Neural progenitor cell (in vitro differentiated cells): ENCODE measurements around the gene MED25. TPM values are rescaled to one million over a fixed set of nuclear protein-coding genes. Genes with fewer than 3 reads are reported as not detected.

ENCODE experiments used
- DNase-seq: peaks from one replicate; pipeline ENCODE4 v3.0.0-alpha.2; 2016; ENCODE audit warnings: low spot score
- H2AFZ ChIP-seq: fragments of 200-600 bp; sonication (generic); replicated peaks from 2 replicates; pipeline ENCODE4 v1.6.1; 2016; ENCODE audit warnings: antibody characterized with exemption
- H3F3A ChIP-seq: fragments of 200-600 bp; sonication (generic); 2 replicates; pipeline ENCODE4 v1.6.1; 2016; ENCODE audit warnings: antibody characterized with exemption, low read depth
- H3K27ac ChIP-seq: fragments of 200-600 bp; sonication (generic); 2 replicates; pipeline ENCODE4 v1.5.1; 2016; ENCODE audit warnings: mild to moderate bottlenecking
- H3K27me3 ChIP-seq: fragments of 200-600 bp; sonication (generic); 2 replicates; pipeline ENCODE4 v1.6.1; 2016; ENCODE audit warnings: mild to moderate bottlenecking, moderate library complexity
- H3K36me3 ChIP-seq: fragments of 200-600 bp; sonication (generic); 2 replicates; pipeline ENCODE4 v1.5.1; 2016
- H3K4me1 ChIP-seq: fragments of 200-600 bp; sonication (generic); 2 replicates; pipeline ENCODE4 v1.6.1; 2016; ENCODE audit warnings: mixed run types
- H3K4me2 ChIP-seq: fragments of 200-600 bp; sonication (generic); 2 replicates; pipeline ENCODE4 v1.6.1; 2016
- H3K4me3 ChIP-seq: fragments of 200-600 bp; sonication (generic); 2 replicates; pipeline ENCODE4 v1.5.1; 2016
- H3K79me2 ChIP-seq: fragments of 200-600 bp; sonication (generic); 2 replicates; pipeline ENCODE4 v1.6.1; 2016; ENCODE audit warnings: low read depth
- H3K9ac ChIP-seq: fragments of 200-600 bp; sonication (generic); 2 replicates; pipeline ENCODE4 v1.6.1; 2016
- H3K9me3 ChIP-seq: fragments of 200-600 bp; sonication (generic); 2 replicates; pipeline ENCODE4 v1.5.1; 2016; ENCODE audit warnings: low read depth
- H4K20me1 ChIP-seq: fragments of 200-600 bp; sonication (generic); 2 replicates; pipeline ENCODE4 v1.6.1; 2016; ENCODE audit warnings: low read depth
- H3K27ac Mint-ChIP-seq: 3 replicates; pipeline ENCODE4 v1.8.0; 2021; ENCODE audit warnings: mixed read lengths
- H3K27me3 Mint-ChIP-seq: 2 replicates; pipeline ENCODE4 v1.8.0; 2022; ENCODE audit warnings: low read depth, mild to moderate bottlenecking, inconsistent platforms, moderate library complexity, mixed read lengths; ENCODE audit not compliant: insufficient read depth
- H3K36me3 Mint-ChIP-seq: 3 replicates; pipeline ENCODE4 v1.8.0; 2021; ENCODE audit warnings: mixed read lengths
- H3K4me1 Mint-ChIP-seq: 3 replicates; pipeline ENCODE4 v1.8.0; 2021; ENCODE audit warnings: mixed read lengths
- H3K4me3 Mint-ChIP-seq: 3 replicates; pipeline ENCODE4 v1.8.0; 2021; ENCODE audit warnings: mild to moderate bottlenecking, moderate library complexity, mixed read lengths
- H3K9me3 Mint-ChIP-seq: 3 replicates; pipeline ENCODE4 v1.8.0; 2020; ENCODE audit warnings: mixed read lengths
- EZH2 ChIP-seq: fragments of 200-600 bp; sonication (generic); IDR thresholded peaks from 2 replicates; pipeline ENCODE4 v1.6.1; 2017; ENCODE audit warnings: antibody characterized with exemption, mild to moderate bottlenecking, moderate library complexity
- EZH2phosphoT487 ChIP-seq: fragments of 200-600 bp; sonication (generic); IDR thresholded peaks from 2 replicates; pipeline ENCODE4 v1.6.1; 2017; ENCODE audit warnings: antibody characterized with exemption
- total RNA-seq: library from RNA; depleted of rRNA; stranded (reverse); fragments of >200 nt; gene quantifications from 2 replicates; pipeline ENCODE4 v1.2.3, GENCODE V29; 2015; ENCODE audit warnings: low replicate concordance
- TF ChIP-seq, protein P1 (sequence below): fragments of 200-600 bp; sonication (generic); IDR thresholded peaks from 2 replicates; pipeline ENCODE4 v1.5.1; 2017; ENCODE audit warnings: antibody characterized with exemption, mild to moderate bottlenecking

The MED25 gene
- total RNA-seq, 1 donor from 2014 or later: 44.9 TPM

DNA sequence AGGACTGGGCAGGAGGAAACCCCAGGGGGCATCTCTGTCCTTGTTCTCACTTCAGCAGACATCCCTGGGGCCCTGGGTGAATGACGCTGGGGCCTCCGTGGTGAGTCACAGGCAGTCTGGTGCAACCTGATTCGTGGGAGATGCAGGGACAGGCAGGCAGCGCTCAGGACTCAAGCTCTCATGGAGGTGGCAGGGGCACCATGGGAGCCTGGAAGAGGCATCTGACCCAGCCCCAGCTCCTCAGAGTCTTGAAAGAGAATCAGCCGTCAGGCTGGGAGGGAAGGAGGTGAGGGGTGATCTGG, 18.9 kb downstream of the MED25 start:
- Mint-ChIP-seq H3K4me3 (peak overlapping the region; percentile 64), H3K27me3 (peaks cover 2% of the 10 kb centered on the region), H3K36me3 (peaks cover 47% of the 10 kb centered on the region), H3K9me3 (no peaks in the 10 kb centered on the region), H3K27ac (peak overlapping the region; percentile 16), H3K4me1 (peaks cover 2% of the 10 kb centered on the region)
- no peak overlapping the region for H3K4me3 ChIP-seq
- no peak for DNase-seq
- no peaks in the 10 kb centered on the region for H3K4me1 ChIP-seq
- no peaks in the 10 kb centered on the region for H3K79me2 ChIP-seq
- no peak overlapping the region for H3K4me2 ChIP-seq
- no peaks in the 10 kb centered on the region for H3K36me3 ChIP-seq
- no peak overlapping the region for H2AFZ ChIP-seq
- H3F3A ChIP-seq: no peaks in the 10 kb centered on the region
- no peak overlapping the region for H3K27ac ChIP-seq
- no peaks in the 10 kb centered on the region for H3K27me3 ChIP-seq
- H3K9me3 ChIP-seq: no peaks in the 10 kb centered on the region
- TF ChIP-seq EZH2phosphoT487 (no peak), EZH2 (no peak)
- TF ChIP-seq, protein P1, sequence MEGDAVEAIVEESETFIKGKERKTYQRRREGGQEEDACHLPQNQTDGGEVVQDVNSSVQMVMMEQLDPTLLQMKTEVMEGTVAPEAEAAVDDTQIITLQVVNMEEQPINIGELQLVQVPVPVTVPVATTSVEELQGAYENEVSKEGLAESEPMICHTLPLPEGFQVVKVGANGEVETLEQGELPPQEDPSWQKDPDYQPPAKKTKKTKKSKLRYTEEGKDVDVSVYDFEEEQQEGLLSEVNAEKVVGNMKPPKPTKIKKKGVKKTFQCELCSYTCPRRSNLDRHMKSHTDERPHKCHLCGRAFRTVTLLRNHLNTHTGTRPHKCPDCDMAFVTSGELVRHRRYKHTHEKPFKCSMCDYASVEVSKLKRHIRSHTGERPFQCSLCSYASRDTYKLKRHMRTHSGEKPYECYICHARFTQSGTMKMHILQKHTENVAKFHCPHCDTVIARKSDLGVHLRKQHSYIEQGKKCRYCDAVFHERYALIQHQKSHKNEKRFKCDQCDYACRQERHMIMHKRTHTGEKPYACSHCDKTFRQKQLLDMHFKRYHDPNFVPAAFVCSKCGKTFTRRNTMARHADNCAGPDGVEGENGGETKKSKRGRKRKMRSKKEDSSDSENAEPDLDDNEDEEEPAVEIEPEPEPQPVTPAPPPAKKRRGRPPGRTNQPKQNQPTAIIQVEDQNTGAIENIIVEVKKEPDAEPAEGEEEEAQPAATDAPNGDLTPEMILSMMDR: no peak
- H3K9ac ChIP-seq: no peak overlapping the region
- peaks cover 8% of the 10 kb centered on the region for H4K20me1 ChIP-seq

DNA sequence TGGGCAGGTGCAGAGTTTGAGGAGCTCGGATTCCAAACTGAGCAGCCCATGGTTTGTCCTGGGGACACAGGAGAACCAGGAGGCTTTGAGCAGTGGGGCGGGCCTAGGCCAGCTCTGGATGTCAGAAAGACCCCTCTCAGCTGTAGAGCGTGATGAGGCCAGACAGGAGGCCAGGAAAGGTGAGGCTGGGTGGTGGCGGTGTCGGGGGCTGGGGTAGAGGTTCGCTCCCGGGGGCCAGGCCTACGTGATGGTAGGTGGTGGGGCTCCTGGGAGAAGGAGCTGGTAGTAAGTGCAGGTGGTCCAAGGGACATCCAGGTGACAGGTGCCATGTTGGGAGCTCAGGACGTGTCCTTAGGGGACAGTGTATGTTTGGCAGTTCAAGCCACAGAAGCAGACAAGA, 19.3 kb downstream of the MED25 start:
- no peaks in the 10 kb centered on the region for H3K36me3 ChIP-seq
- H3K9ac ChIP-seq: no peak overlapping the region
- H2AFZ ChIP-seq: no peak overlapping the region
- H3K4me3 ChIP-seq: no peak overlapping the region
- H3K27ac Mint-ChIP-seq: peak overlapping the region; percentile 16
- H3K4me3 Mint-ChIP-seq: peak overlapping the region; percentile 64
- peaks cover 47% of the 10 kb centered on the region for H3K36me3 Mint-ChIP-seq
- H3K9me3 Mint-ChIP-seq: no peaks in the 10 kb centered on the region
- no peaks in the 10 kb centered on the region for H3K79me2 ChIP-seq
- no peaks in the 10 kb centered on the region for H3K9me3 ChIP-seq
- H3K27ac ChIP-seq: no peak overlapping the region
- no peaks in the 10 kb centered on the region for H3K27me3 ChIP-seq
- DNase-seq: no peak
- peaks cover 1% of the 10 kb centered on the region for H3F3A ChIP-seq
- peaks cover 2% of the 10 kb centered on the region for H3K27me3 Mint-ChIP-seq
- no peaks in the 10 kb centered on the region for H3K4me1 ChIP-seq
- TF ChIP-seq EZH2 (no peak), EZH2phosphoT487 (no peak)
- TF ChIP-seq, protein P1: no peak
- H3K4me1 Mint-ChIP-seq: peaks cover 2% of the 10 kb centered on the region
- peaks cover 8% of the 10 kb centered on the region for H4K20me1 ChIP-seq
- H3K4me2 ChIP-seq: no peak overlapping the region

DNA sequence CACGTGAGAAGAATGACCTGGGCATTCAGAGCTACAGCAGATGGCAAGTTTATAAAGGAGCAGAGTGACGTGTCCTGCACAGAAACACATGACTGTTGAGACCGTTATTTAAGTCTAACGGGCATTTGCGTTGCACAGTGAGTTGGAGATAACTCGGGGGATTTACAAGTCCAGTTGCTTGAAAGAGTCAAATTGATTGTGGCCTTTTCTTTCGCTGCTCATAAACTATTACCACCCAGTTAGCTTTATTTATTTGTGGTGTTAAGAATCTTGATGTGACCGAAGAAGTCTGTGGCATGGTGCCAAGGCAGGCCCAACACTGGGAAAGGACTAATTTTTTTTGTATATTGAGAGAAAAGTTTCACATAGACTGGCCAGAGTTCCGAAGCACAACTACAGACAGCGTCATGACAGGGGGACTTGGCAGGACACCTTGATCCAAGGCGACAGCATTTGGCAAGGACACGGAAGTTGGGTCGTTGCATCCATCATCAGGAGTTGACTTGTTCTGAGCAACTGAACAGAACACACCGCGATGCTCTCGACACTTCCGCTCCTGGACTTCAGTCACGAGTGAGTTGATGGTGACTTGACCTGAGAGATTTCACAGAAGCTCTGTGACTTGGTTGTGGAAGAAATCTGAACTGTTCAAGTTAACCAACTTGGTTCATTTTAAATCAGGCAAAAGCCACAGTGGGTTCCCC, 20.9 kb downstream of the MED25 start:
- Histone ChIP-seq H3K36me3 (no peaks in the 10 kb centered on the region), H3F3A (peaks cover 5% of the 10 kb centered on the region), H3K9ac (no peak overlapping the region), H3K4me2 (no peak overlapping the region), H3K4me3 (no peak overlapping the region), H3K27me3 (no peaks in the 10 kb centered on the region), H4K20me1 (peaks cover 2% of the 10 kb centered on the region), H3K79me2 (no peaks in the 10 kb centered on the region), H3K27ac (no peak overlapping the region), H3K4me1 (no peaks in the 10 kb centered on the region), H3K9me3 (no peaks in the 10 kb centered on the region), H2AFZ (no peak overlapping the region)
- TF ChIP-seq EZH2: no peak
- no peak for TF ChIP-seq EZH2phosphoT487
- TF ChIP-seq, protein P1: no peak
- no peak for DNase-seq
- Mint-ChIP-seq H3K27ac (no peak overlapping the region), H3K36me3 (peaks cover 41% of the 10 kb centered on the region), H3K27me3 (no peaks in the 10 kb centered on the region), H3K4me3 (no peak overlapping the region), H3K4me1 (peaks cover 2% of the 10 kb centered on the region), H3K9me3 (no peaks in the 10 kb centered on the region)
